Left ventricle myocardium inferior (tissue), 1 donor: ENCODE results near the gene ATPAF1. TPM values are rescaled to one million over a fixed set of nuclear protein-coding genes. Genes with fewer than 3 reads are reported as not detected.

ENCODE experiments used
- DNase-seq: peaks from one replicate; pipeline ENCODE4 v3.0.0-alpha.2; 2020
- H3K27ac ChIP-seq: fragments of 200-600 bp; replicated peaks from 2 replicates; pipeline ENCODE4 v1.8.0; 2021
- H3K27me3 ChIP-seq: fragments of 200-600 bp; 2 replicates; pipeline ENCODE4 v1.8.0; 2021; ENCODE audit warnings: low read depth
- H3K36me3 ChIP-seq: fragments of 200-600 bp; 2 replicates; pipeline ENCODE4 v1.8.0; 2021
- H3K4me1 ChIP-seq: fragments of 200-600 bp; 2 replicates; pipeline ENCODE4 v1.8.0; 2021
- H3K4me3 ChIP-seq: fragments of 200-600 bp; 2 replicates; pipeline ENCODE4 v1.8.0; 2021; ENCODE audit warnings: mild to moderate bottlenecking, moderate library complexity
- H3K9me3 ChIP-seq: fragments of 200-600 bp; replicated peaks from 2 replicates; pipeline ENCODE4 v1.8.0; 2021
- CTCF ChIP-seq: fragments of 200-600 bp; IDR thresholded peaks from 2 replicates; pipeline ENCODE4 v1.8.0; 2021; ENCODE audit warnings: antibody characterized with exemption, mild to moderate bottlenecking, borderline replicate concordance
- intact Hi-C: fragments of 100-400 bp; cut with micrococcal nuclease; formaldehyde crosslinking; loops from one replicate; pipeline ENCODE4 v1.11.0; 2022
- total RNA-seq: library from RNA; stranded (reverse); fragmentation: NEBNext Ultra II Directional; extraction: Animal tissue kit (Norgen Biotek cat#: 25700); gene quantifications from one replicate; pipeline ENCODE4 v1.2.1, GENCODE V29; 2021
- donor health status: DM: no; HTN: yes; CAD: no; lungs with severe emphysema.

The ATPAF1 gene
- total RNA-seq, 1 donor from 2014 or later: 235 TPM

- no peaks in the 10 kb centered on the region for H3K27me3 ChIP-seq
- no peak for DNase-seq
- intact Hi-C loops: no loop called here
- TF ChIP-seq CTCF: no peak
- no peaks in the 10 kb centered on the region for H3K9me3 ChIP-seq
- no peaks in the 10 kb centered on the region for H3K4me1 ChIP-seq
- H3K27ac ChIP-seq: no peak overlapping the region
- H3K4me3 ChIP-seq: no peak overlapping the region
- peaks cover 92% of the 10 kb centered on the region for H3K36me3 ChIP-seq
These were observed 84.7 kb downstream of the ATPAF1 start for GRCh38 chr1:46583494-46583893.

GRCh38 chr1:46582972-46583371 lies 85.2 kb downstream of the ATPAF1 start:
- H3K4me3 ChIP-seq: no peak overlapping the region
- peaks cover 97% of the 10 kb centered on the region for H3K36me3 ChIP-seq
- H3K9me3 ChIP-seq: no peaks in the 10 kb centered on the region
- peak; percentile 45 for DNase-seq
- no peak overlapping the region for H3K27ac ChIP-seq
- no peak for TF ChIP-seq CTCF
- intact Hi-C loops: no loop called here
- no peaks in the 10 kb centered on the region for H3K27me3 ChIP-seq
- H3K4me1 ChIP-seq: no peaks in the 10 kb centered on the region

Other genes with a start within 250 kb of the ATPAF1 start
- not detected for gene DMBX1, start 178.5 kb downstream of the ATPAF1 start, total RNA-seq
- gene KNCN, start 116.7 kb downstream of the ATPAF1 start, total RNA-seq: not detected
- gene MKNK1, start 64.1 kb downstream of the ATPAF1 start, total RNA-seq: 43.5 TPM
- gene MOB3C, start 51.6 kb downstream of the ATPAF1 start, total RNA-seq: 12.8 TPM
- gene TEX38, start 3.5 kb upstream of the ATPAF1 start, total RNA-seq: 0.22 TPM
- gene EFCAB14, start 50.8 kb upstream of the ATPAF1 start, total RNA-seq: 59.0 TPM
- 11.5 TPM for gene CYP4B1, start 130.7 kb upstream of the ATPAF1 start, total RNA-seq